ENCODE measurements around the gene HEMK1.
A peak's percentile ranks its signal among the peaks of the same experiment; 100 is the strongest.

HEMK1 gene

GRCh38 chr3:50612970-50613846 is 43.9 kb downstream of the HEMK1 start:
- no peak for FAIRE-seq
- no peak for DNase-seq (ENCODE audit: low spot score)

GRCh38 chr3:50615190-50615589 is 45.9 kb downstream of the HEMK1 start:
- FAIRE-seq: no peak
- no peak for DNase-seq (ENCODE audit: low spot score)

GRCh38 chr3:50616003-50616769 is 46.9 kb downstream of the HEMK1 start:
- no peak for FAIRE-seq

GRCh38 chr3:50616770-50617095 is 47.4 kb downstream of the HEMK1 start:
- no peak for FAIRE-seq
- peak; percentile 61 for DNase-seq (ENCODE audit: low spot score)

More at GRCh38 chr3:50616003-50616769, 46.9 kb downstream of the HEMK1 start:
- peak; percentile 63 for DNase-seq (ENCODE audit: low spot score)

- FAIRE-seq (no peak), DNase-seq (ENCODE audit: low spot score) (no peak)
Measured at GRCh38 chr3:50617096-50617791, 47.9 kb downstream of the HEMK1 start, which contains the start of gene MAPKAPK3. Gene MAPKAPK3 (plus strand): TSS chr3:50617151. CDS start chr3:50617566, 415 bp downstream.

- no peak for FAIRE-seq
- DNase-seq (ENCODE audit: low spot score): no peak
Measured at GRCh38 chr3:50617911-50618481, 48.7 kb downstream of the HEMK1 start.

- DNase-seq (ENCODE audit: low spot score) (no peak), FAIRE-seq (no peak)
Measured at GRCh38 chr3:50620420-50620819, 51.1 kb downstream of the HEMK1 start.

- peak; percentile 94 for DNase-seq (ENCODE audit: low spot score)
- FAIRE-seq: peak; percentile 98
Measured at GRCh38 chr3:50620820-50621219, 51.5 kb downstream of the HEMK1 start.

- FAIRE-seq: no peak
- DNase-seq (ENCODE audit: low spot score): no peak
Measured at GRCh38 chr3:50622881-50623280, 53.6 kb downstream of the HEMK1 start.

GRCh38 chr3:50623840-50624474 is 54.6 kb downstream of the HEMK1 start:
- DNase-seq (ENCODE audit: low spot score) (no peak), FAIRE-seq (no peak)

- DNase-seq (ENCODE audit: low spot score) (peak; percentile 49), FAIRE-seq (no peak)
Measured at GRCh38 chr3:50624634-50625033, 55.3 kb downstream of the HEMK1 start.

GRCh38 chr3:50625231-50626182 is 56.2 kb downstream of the HEMK1 start:
- FAIRE-seq: no peak

GRCh38 chr3:50626401-50626800 is 57.1 kb downstream of the HEMK1 start:
- FAIRE-seq: no peak
- no peak for DNase-seq (ENCODE audit: low spot score)

More at GRCh38 chr3:50625231-50626182, 56.2 kb downstream of the HEMK1 start:
- DNase-seq (ENCODE audit: low spot score): no peak

- peak; percentile 88 for FAIRE-seq
- peak; percentile 96 for DNase-seq (ENCODE audit: low spot score)
Measured at GRCh38 chr3:50627407-50628051, 58.2 kb downstream of the HEMK1 start.

- FAIRE-seq (no peak), DNase-seq (ENCODE audit: low spot score) (no peak)
Measured at GRCh38 chr3:50628601-50629000, 59.3 kb downstream of the HEMK1 start.

- DNase-seq (ENCODE audit: low spot score) (no peak), FAIRE-seq (no peak)
Measured at GRCh38 chr3:50630394-50630793, 61.1 kb downstream of the HEMK1 start.

GRCh38 chr3:50630877-50631276 is 61.6 kb downstream of the HEMK1 start:
- FAIRE-seq: peak; percentile 85
- peak; percentile 68 for DNase-seq (ENCODE audit: low spot score)

- DNase-seq (ENCODE audit: low spot score): no peak
- no peak for FAIRE-seq
Measured at GRCh38 chr3:50632450-50632849, 63.1 kb downstream of the HEMK1 start.

GRCh38 chr3:50633230-50633790 is 64.0 kb downstream of the HEMK1 start:
- no peak for FAIRE-seq
- DNase-seq (ENCODE audit: low spot score): no peak

Data from RCC 7860 (cell line).